HG02642 (cell line): ENCODE results near the gene ODAD2.
A peak's percentile ranks its signal among the peaks of the same experiment; 100 is the strongest.

Source experiments
- ATAC-seq: cut with Tn5 transposase; IDR thresholded peaks from one replicate; pipeline ENCODE4 v1.9.1; 2021; ENCODE audit warnings: mild to moderate bottlenecking; ENCODE audit not compliant: unreplicated experiment, poor library complexity

Gene ODAD2

GRCh38 chr10:27784272-27784671 is 214.6 kb downstream of the ODAD2 start:
- ATAC-seq = no peak

GRCh38 chr10:27783660-27784059 is 215.2 kb downstream of the ODAD2 start:
- peak; percentile 52 for ATAC-seq

GRCh38 chr10:27779462-27780015 is 219.3 kb downstream of the ODAD2 start:
- no peak for ATAC-seq

- no peak for ATAC-seq
Observed at GRCh38 chr10:27774831-27775230, 224.0 kb downstream of the ODAD2 start.

- ATAC-seq = no peak
Observed at GRCh38 chr10:27771231-27771630, 227.6 kb downstream of the ODAD2 start.

- no peak for ATAC-seq
Observed at GRCh38 chr10:27770181-27770580, 228.7 kb downstream of the ODAD2 start.
